Activated CD4-positive, alpha-beta T cell treated with anti-CD3 and anti-CD28 coated beads, Interleukin-2, amount 50 U/mL, for 24 hours (primary cell): ENCODE results near the gene KCNMA1.

Source experiments
- DNase-seq, 2 donors: peaks; one replicate each; pipeline ENCODE4 v3.0.0-alpha.2; 2020; ENCODE audit warnings: low read depth in 1 of 2, low spot score in 1 of 2

The KCNMA1 gene

GRCh38 chr10:77309509-77309908 lies 328.1 kb downstream of the KCNMA1 start:
- DNase-seq = no peak

- DNase-seq = no peak
Measured at GRCh38 chr10:77309092-77309491, 328.5 kb downstream of the KCNMA1 start.

GRCh38 chr10:77308084-77308732 lies 329.4 kb downstream of the KCNMA1 start:
- no peak for DNase-seq

GRCh38 chr10:77306666-77307065 lies 330.9 kb downstream of the KCNMA1 start:
- DNase-seq = no peak

- DNase-seq = no peak
Measured at GRCh38 chr10:77305650-77306632, 331.7 kb downstream of the KCNMA1 start.

GRCh38 chr10:77304192-77304591 lies 333.4 kb downstream of the KCNMA1 start:
- DNase-seq = no peak

- DNase-seq = no peak
Measured at GRCh38 chr10:77301305-77301730, 336.3 kb downstream of the KCNMA1 start.

- DNase-seq = no peak
Measured at GRCh38 chr10:77300682-77301302, 336.8 kb downstream of the KCNMA1 start.

- DNase-seq = no peak
Measured at GRCh38 chr10:77299320-77299719, 338.3 kb downstream of the KCNMA1 start.

GRCh38 chr10:77297393-77297739 lies 340.2 kb downstream of the KCNMA1 start:
- DNase-seq = no peak

- DNase-seq = no peak
Measured at GRCh38 chr10:77296534-77297392, 340.8 kb downstream of the KCNMA1 start.

GRCh38 chr10:77293773-77294172 lies 343.8 kb downstream of the KCNMA1 start:
- DNase-seq = no peak

GRCh38 chr10:77293347-77293746 lies 344.3 kb downstream of the KCNMA1 start:
- DNase-seq = no peak

GRCh38 chr10:77291596-77292505 lies 345.8 kb downstream of the KCNMA1 start:
- DNase-seq = no peak

GRCh38 chr10:77290528-77291155 lies 347.0 kb downstream of the KCNMA1 start:
- no peak for DNase-seq

GRCh38 chr10:77289790-77290189 lies 347.8 kb downstream of the KCNMA1 start:
- no peak for DNase-seq

GRCh38 chr10:77289027-77289501 lies 348.5 kb downstream of the KCNMA1 start:
- DNase-seq = no peak

- DNase-seq = no peak
Measured at GRCh38 chr10:77287647-77288120, 349.9 kb downstream of the KCNMA1 start.
